Prostate gland (tissue), 2 donors: ENCODE measurements around the gene COL6A5. TPM values are rescaled to one million over a fixed set of nuclear protein-coding genes. Genes with fewer than 3 reads are reported as not detected.

Experiments used
- DNase-seq: peaks from one replicate; pipeline ENCODE4 v3.0.0-alpha.2; 2019; ENCODE audit warnings: low spot score
- H3K27ac ChIP-seq, 2 donors: fragments of 200-600 bp; sonication (generic); 2 replicates each; pipeline ENCODE4 v1.5.1; 2017 to 2019
- H3K27me3 ChIP-seq: fragments of 200-600 bp; sonication (generic); replicated peaks from 2 replicates; pipeline ENCODE4 v1.5.1; 2019; ENCODE audit not compliant: insufficient read depth
- H3K36me3 ChIP-seq, 2 donors: fragments of 200-600 bp; sonication (generic); 1 replicate in 1 of 2; 2 replicates in 1 of 2; pipeline versions ENCODE4 v1.5.1 to v1.8.1; 2017 to 2019
- H3K4me1 ChIP-seq: fragments of 200-600 bp; sonication (generic); replicated peaks from 2 replicates; pipeline ENCODE4 v1.5.1; 2019
- H3K4me3 ChIP-seq, 2 donors: fragments of 200-600 bp; sonication (generic); 2 replicates each; pipeline ENCODE4 v1.5.1; 2017 to 2019
- H3K9me3 ChIP-seq: fragments of 200-600 bp; sonication (generic); 2 replicates; pipeline ENCODE4 v1.5.1; 2017
- CTCF ChIP-seq, 4 experiments: fragments of 200-600 bp in 2 of 4; fragments of 450-650 bp in 2 of 4; sonication (generic) in 2 of 4; IDR thresholded peaks; 1 replicate in 3 of 4; 2 replicates in 1 of 4; pipeline ENCODE4 v1.5.1; 2016 to 2019; ENCODE audit warnings: antibody characterized with exemption in 4 of 4, mild to moderate bottlenecking in 2 of 4, moderate library complexity in 2 of 4
- POLR2A ChIP-seq: fragments of 450-650 bp; IDR thresholded peaks from one replicate; pipeline ENCODE4 v1.6.1; 2016; ENCODE audit warnings: antibody characterized with exemption, mild to moderate bottlenecking
- POLR2AphosphoS5 ChIP-seq: sonication (generic); formaldehyde crosslinking; IDR thresholded peaks from one replicate; pipeline ENCODE4 v1.6.1; 2017; ENCODE audit warnings: antibody characterized with exemption
- whole genome bisulfite sequencing: methylation state at CpG from one replicate; pipeline ENCODE4 v1.1.5; 2018; 5-methylcytosine and 5-hydroxymethylcytosine counted together
- intact Hi-C: fragments of 100-400 bp; cut with DNase I; formaldehyde crosslinking; loops from one replicate; pipeline ENCODE4 v1.14.2; 2022
- total RNA-seq, 2 donors: library from RNA; depleted of rRNA; stranded (reverse); fragments of >200 nt; gene quantifications; one replicate each; pipeline ENCODE4 v1.1.0, GENCODE V29; 2016

The COL6A5 gene
- total RNA-seq, 2 donors from 2014 or later = 0.57 TPM; not detected in 1

- intact Hi-C loops = no loop called here
- Histone ChIP-seq H3K4me3 (no peak overlapping the region), H3K27me3 (no peaks in the 10 kb centered on the region), H3K27ac (no peak overlapping the region), H3K4me1 (no peaks in the 10 kb centered on the region), H3K9me3 (no peaks in the 10 kb centered on the region), H3K36me3 (no peaks in the 10 kb centered on the region)
- TF ChIP-seq CTCF (IDR thresholded peaks at IDR 0.05) (no peak), POLR2A (no peak), POLR2AphosphoS5 (no peak)
- no peak for DNase-seq
- 52% methylated on average over 5 of the region's 5 CpGs for WGBS
These were observed 184.2 kb downstream of the COL6A5 start for GRCh38 chr3:130529486-130530215.

DNA sequence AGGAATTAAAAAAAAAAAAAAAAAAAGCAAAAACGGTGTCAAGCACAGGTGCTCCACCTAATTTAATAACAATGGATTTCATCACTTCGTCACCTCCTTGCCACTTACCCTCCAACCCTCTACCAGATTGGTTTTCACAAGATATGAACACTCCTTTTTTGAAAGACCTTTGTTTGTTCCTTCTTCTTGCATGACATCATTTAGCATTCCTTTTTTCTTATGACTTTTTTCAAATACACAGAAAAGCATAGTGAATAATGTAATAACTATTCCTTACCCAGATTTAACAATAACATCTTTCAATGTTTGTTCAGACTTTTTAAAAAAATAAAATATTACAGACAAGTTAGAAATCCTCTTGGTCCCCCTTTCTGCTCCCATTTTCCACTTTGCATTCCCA, 187.8 kb downstream of the COL6A5 start:
- 73% methylated on average over 2 of the region's 2 CpGs for WGBS
- Histone ChIP-seq H3K36me3 (no peaks in the 10 kb centered on the region), H3K27ac (no peak overlapping the region)

More for the DNA sequence above, 187.8 kb downstream of the COL6A5 start:
- Histone ChIP-seq H3K9me3 (no peaks in the 10 kb centered on the region), H3K4me3 (no peak overlapping the region), H3K27me3 (no peaks in the 10 kb centered on the region), H3K4me1 (no peaks in the 10 kb centered on the region)
- TF ChIP-seq POLR2A = no peak
- no peak for TF ChIP-seq POLR2AphosphoS5
- TF ChIP-seq CTCF (IDR thresholded peaks at IDR 0.05) = no peak
- intact Hi-C loops = no loop called here
- no peak for DNase-seq

Other genes with a start within 250 kb of the COL6A5 start
- under 1 TPM in 1 of 2 donors, not detected in 1; 0.57 TPM for gene COL6A6, start 171.5 kb downstream of the COL6A5 start, total RNA-seq